Fibroblast of the aortic adventitia (primary cell): Measurements from ENCODE around the gene PCSK5. TPM values are rescaled to one million over a fixed set of nuclear protein-coding genes. Genes with fewer than 3 reads are reported as not detected.

Source experiments
- DNase-seq: peaks from one replicate; pipeline ENCODE4 v3.0.0-alpha.2; 2010; ENCODE audit warnings: low read depth
- H3K4me3 ChIP-seq: 2 replicates; pipeline ENCODE4 v1.5.1; 2011; ENCODE audit warnings: low read depth, mild to moderate bottlenecking, control low read depth, low read length, moderate library complexity
- total RNA-seq: library from RNA; depleted of rRNA; stranded (reverse); fragments of >200 nt; gene quantifications from 2 replicates; pipeline ENCODE4 v1.2.3, GENCODE V29; 2012; ENCODE audit warnings: low replicate concordance
- TF ChIP-seq, protein P1 (sequence below): IDR thresholded peaks from 2 replicates; pipeline ENCODE4 v1.5.1; 2011; ENCODE audit warnings: mild to moderate bottlenecking, low read length, control low read depth, inconsistent platforms; ENCODE audit not compliant: insufficient read depth

PCSK5 gene
- total RNA-seq, 1 donor: 3.6 TPM

DNA sequence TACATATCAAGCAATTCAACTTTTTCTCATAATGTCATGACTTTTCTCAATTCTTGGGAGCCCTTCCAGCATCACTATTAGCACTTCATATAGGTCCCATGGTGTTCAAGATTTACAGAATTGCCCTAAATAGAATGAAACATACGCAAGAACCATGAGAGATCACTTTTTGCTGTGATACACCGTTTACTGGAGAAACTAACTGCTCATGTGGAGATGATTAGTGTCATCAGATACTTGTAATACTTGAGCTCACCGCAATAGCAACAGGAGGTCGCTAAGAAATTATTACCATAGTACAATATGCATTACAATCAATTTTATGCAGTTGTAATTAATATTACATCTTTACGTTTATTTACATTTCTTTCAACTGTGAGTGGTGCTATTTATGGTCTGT is 4.8 kb upstream of the PCSK5 start:
- TF ChIP-seq, protein P1, sequence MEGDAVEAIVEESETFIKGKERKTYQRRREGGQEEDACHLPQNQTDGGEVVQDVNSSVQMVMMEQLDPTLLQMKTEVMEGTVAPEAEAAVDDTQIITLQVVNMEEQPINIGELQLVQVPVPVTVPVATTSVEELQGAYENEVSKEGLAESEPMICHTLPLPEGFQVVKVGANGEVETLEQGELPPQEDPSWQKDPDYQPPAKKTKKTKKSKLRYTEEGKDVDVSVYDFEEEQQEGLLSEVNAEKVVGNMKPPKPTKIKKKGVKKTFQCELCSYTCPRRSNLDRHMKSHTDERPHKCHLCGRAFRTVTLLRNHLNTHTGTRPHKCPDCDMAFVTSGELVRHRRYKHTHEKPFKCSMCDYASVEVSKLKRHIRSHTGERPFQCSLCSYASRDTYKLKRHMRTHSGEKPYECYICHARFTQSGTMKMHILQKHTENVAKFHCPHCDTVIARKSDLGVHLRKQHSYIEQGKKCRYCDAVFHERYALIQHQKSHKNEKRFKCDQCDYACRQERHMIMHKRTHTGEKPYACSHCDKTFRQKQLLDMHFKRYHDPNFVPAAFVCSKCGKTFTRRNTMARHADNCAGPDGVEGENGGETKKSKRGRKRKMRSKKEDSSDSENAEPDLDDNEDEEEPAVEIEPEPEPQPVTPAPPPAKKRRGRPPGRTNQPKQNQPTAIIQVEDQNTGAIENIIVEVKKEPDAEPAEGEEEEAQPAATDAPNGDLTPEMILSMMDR: no peak
- no peak overlapping the region for H3K4me3 ChIP-seq
- DNase-seq: no peak

- no peak for DNase-seq
- TF ChIP-seq, protein P1: no peak
- peak overlapping the region; percentile 84 for H3K4me3 ChIP-seq
These were observed 896 bp upstream of the PCSK5 start for GRCh38 chr9:75889577-75889976.

DNA sequence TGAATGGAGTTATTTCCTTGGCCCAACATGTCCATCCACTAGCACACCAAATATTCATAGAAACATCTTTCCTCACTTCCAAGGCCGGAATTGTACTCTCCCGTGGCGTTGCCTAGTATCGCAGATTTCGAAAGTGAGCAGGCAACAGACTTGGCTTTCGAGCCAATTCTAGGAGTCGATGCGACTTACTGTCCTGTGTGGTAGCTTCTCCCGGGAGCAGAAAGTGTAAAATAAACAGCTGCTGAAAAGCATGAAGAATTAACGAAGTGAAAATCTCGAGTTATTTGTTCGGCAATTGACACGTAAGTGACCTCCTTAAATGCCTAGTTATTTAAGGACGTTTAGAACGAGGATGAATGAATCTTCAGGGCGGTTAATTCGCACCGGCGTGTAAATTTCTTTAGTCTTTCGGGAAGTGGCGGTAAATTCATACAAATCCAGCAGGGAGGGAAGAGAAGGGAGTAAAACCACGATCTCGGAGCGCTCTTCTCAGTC is 449 bp upstream of the PCSK5 start:
- TF ChIP-seq, protein P1: no peak
- peak overlapping the region; percentile 84 for H3K4me3 ChIP-seq
- peak; percentile 74 for DNase-seq

DNA sequence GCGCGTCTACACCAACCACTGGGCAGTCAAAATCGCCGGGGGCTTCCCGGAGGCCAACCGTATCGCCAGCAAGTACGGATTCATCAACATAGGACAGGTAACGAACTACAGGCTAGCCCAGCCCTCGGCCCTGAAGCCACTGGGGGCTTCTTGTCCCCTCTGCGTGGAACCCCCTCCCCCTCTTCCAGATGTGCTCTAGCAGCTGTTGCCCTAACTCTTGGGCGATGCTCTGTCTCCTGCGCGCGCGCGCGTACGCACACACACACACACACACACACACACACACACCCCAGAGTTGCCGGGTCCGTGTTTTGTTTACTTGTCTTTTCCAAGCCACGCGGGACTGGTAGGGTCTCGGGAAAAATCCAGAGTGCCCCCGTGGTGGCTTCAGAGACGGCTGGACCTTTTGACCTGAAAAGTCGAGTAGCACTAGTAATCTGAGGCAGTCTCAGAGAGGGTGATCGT is 836 bp downstream of the PCSK5 start:
- DNase-seq: peak; percentile 54
- H3K4me3 ChIP-seq: peak overlapping the region; percentile 84
- TF ChIP-seq, protein P1: no peak

DNA sequence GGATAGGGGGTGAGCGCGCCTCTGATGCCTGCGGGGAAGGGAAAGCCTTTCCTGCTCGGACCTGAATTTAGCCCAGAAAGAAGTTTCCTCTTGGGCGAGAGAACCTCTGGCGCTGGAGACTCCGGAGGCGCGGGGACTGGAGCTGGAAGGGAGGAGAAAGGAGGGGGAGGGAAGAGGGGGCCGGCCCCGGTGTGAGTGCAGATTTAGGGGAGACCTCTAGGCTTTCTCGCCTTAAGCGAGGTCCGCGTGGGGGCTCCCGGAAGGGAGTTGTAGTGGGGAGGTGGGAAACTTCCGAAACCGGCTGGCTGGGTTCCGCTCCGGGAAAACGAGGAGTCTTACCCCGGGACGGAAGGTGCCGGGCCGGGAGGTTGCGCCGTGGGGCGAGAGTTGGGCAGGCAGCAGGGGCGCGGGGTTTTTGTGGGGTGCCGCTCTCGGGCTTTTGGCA is 1.3 kb downstream of the PCSK5 start:
- TF ChIP-seq, protein P1: no peak
- DNase-seq: peak; percentile 41
- peak overlapping the region; percentile 84 for H3K4me3 ChIP-seq

DNA sequence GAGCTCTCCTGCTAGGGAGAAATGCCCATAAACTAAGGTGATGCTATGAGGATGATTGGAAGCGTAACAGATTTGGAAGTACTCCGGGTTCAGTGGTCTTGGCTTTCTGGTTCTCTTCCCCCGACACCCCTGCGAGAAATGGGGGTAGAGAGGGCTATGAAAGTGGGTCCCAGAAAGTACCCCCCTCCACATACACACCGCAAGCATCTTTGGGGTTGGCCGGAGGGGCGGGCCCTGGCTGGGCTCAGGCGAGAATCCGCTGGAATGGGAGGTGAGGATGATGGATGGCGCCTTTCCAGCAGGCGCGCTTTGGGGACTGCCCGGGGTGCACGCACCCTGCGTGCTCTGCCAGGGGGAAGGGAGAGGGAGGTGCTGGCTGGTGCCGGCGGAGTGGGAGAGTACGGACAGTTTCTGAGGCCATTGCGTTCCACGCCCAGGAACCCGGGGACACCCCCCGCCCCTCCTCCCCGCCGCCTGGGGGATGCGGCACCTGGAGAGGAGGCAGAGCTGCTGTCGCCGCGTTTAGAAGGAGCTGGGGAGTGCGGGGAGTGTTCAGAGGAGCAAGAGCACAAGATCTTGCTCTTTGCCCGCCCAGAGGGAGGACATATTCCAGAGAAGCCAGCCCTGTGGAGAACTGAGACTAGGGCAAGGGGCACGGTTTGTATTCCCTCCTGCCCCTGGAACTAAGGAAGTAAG is 1.9 kb downstream of the PCSK5 start:
- peak; percentile 34 for DNase-seq
- TF ChIP-seq, protein P1: no peak
- peak overlapping the region; percentile 84 for H3K4me3 ChIP-seq
